Activated CD4-positive, alpha-beta T cell treated with anti-CD3 and anti-CD28 coated beads, Interleukin-2, amount 50 U/mL, for 4 hours (primary cell): ENCODE measurements around the gene NHSL2.
"Not testable (repeated sequence)": the region's sequence is repeated elsewhere in the genome, so short reads cannot be mapped to it uniquely, and the experiment has no call there.

Experiments
- DNase-seq, 2 experiments: peaks; one replicate each; pipeline ENCODE4 v3.0.0-alpha.2; 2020

The NHSL2 gene

DNA sequence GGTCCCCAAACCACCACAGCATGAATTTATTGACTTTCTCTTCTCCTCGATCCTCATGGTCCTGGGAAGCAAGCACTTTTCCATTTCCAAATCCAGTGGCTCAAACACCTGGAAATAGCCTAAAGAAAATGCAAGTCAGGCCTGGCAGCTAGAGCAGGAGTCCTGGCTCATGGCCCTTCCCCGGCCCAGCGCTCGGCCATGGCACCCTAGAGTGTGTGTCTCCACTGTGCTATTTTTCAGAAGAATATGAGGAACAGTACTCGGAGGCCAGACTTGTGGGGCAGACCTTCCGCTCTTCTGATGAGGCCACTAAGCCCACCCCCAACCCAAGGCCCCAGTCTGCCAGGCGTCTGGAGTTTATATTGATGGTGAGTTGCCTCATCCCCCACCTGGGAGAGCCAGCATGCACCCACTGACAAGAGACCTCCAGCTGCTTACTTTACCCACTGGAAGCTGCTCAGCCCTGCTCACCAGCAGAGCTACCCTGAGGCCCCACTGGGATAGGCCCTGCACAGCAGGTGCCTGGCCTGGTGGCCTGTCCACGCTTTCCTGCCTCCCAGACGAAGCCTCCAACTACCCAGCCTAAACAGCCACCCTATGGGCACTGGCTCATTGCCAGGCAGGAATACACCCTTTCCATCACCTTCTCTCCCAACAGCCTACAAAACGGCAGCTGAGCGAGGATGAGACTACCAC, 223.4 kb downstream of the NHSL2 start:
- no peak for DNase-seq

GRCh38 chrX:72137846-72138495, 227.3 kb downstream of the NHSL2 start:
- DNase-seq = no peak

GRCh38 chrX:72139538-72139937, 228.9 kb downstream of the NHSL2 start:
- DNase-seq = no peak

DNA sequence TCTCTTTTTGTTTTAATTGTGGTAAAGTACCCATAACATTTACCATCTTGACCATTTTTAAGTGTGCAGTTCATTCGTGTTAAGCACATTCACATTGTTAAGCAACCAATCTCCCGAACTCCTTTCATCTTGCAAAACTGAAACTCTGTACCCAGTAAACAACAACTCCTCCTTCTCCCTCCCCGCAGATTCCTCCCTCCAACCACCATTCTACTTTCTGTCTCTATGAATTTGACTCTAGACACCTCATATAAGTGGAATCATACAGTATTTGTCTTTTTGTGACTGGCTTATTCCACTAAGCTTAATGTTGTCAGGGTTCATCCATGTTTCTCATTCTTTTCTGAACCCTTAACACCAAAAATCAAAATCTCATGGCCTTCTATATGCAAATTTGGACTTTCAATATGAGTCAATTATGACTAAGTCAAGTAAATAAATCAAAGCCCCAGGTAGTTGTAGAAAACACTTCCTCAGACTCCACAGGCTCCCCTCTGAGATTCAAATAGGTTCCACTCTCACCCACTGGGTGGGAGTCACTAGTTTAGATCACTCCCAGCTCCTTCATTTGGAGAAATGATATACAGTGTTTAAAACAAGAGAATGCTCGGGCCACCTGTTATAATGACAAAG, 230.8 kb downstream of the NHSL2 start:
- no peak for DNase-seq

DNA sequence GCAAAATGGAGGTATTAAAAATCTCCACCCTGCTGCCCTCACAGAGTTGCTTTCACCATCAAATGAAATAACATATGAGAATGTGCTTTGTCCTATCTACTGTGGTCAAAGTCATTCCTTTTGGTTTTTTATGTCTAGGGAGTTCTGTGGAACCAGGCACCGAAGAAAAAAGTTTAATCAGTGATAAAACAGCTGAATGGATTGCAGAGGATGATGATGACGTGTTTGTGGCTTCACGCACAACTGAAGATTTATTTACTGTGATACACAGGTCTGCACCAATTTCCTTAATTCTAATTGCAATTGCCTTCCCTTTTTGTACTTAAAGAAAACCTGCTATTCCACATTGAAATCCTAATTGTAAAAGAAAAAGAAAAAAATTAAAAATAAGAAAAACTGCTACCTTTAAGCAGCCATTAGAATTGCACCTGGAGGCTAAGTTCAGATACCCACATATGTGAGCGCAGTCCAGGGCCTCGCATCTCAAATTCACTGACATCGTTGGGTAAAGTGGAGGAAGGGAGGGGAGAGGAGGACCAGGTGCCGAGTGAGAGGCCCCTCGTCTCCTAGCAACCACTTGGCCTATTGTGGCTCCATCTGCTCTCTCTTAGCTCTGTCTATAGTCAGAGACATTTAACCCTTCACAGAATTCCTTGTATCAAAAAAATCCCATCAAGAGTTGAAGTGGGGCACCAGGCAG, 231.6 kb downstream of the NHSL2 start:
- no peak for DNase-seq

DNA sequence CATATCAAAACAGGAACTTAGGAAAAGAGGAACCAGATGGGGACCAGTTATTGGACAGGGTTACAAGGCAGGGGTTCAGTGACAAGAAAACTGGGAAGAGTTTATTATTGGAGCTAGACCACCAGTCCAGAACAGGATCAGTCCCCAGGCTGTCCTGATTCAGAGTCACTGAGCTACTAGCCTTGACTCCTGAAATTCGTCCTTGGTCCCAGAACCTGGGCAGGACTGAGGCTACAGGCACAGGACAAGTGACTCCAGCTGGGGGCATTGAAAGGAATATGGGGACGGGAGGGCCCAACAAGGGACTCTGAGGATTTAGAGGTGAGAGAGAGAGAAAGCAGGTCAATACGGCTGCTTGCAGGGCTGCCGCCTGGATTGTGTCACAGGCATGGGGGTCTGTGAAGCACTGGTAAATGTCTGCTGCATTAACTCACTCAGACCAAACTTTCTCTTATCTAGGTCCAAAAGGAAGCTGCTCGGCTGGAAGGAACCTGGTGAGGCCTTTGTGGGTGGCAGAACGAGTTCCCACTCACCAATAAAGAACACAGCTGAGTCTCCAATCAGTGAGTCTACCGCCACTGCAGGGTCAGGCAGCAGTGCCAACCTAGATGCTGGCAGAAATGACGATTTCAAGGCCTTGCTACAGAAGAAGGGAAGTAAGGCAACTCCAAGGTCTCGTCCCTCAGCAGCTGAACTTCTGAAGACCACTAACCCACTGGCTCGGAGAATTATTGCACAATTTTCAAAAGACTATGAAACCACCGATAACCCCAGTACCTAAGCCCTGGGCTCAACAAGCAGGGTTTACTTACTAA, 232.4 kb downstream of the NHSL2 start:
- no peak for DNase-seq

DNA sequence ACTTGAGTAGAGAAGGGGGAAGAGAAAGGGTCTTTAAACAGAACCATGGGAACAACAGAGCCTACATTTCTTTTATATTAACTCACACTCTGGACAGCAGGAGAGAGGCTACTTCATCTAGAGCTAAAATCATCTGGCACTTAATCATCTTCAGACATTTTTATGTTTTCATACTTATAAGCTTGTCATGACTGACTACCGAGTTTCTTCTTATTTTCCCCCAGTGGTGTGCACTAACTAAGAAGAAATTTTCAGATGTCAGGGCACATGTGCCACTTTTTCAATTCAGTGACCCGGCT, 232.9 kb downstream of the NHSL2 start:
- DNase-seq = no peak

DNA sequence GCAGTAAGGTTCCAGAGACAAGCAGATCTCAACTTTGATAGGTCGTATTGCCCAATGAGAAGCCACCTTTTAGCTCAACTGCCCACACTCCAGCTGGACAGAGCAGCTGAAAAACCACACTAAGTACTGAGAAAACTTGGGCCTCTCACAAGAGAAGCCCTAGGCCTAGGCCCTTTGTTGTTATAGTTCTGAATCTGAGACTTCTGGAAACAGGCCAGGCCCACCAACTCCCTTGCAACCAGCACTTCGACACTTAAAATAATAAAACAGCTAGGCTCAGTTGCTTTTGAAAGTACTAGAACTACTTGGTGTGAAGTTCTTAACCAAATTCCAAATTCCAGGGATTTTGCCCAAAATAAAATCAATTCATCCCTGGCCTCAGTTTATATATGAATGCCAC, 234.5 kb downstream of the NHSL2 start:
- no peak for DNase-seq

GRCh38 chrX:72146527-72146926, 235.9 kb downstream of the NHSL2 start:
- DNase-seq = no peak

GRCh38 chrX:72158773-72159172, 248.1 kb downstream of the NHSL2 start:
- no peak for DNase-seq

- DNase-seq = no peak
Measured at GRCh38 chrX:72159769-72160168, 249.1 kb downstream of the NHSL2 start.

GRCh38 chrX:72165551-72165950, 254.9 kb downstream of the NHSL2 start:
- DNase-seq = no peak

DNA sequence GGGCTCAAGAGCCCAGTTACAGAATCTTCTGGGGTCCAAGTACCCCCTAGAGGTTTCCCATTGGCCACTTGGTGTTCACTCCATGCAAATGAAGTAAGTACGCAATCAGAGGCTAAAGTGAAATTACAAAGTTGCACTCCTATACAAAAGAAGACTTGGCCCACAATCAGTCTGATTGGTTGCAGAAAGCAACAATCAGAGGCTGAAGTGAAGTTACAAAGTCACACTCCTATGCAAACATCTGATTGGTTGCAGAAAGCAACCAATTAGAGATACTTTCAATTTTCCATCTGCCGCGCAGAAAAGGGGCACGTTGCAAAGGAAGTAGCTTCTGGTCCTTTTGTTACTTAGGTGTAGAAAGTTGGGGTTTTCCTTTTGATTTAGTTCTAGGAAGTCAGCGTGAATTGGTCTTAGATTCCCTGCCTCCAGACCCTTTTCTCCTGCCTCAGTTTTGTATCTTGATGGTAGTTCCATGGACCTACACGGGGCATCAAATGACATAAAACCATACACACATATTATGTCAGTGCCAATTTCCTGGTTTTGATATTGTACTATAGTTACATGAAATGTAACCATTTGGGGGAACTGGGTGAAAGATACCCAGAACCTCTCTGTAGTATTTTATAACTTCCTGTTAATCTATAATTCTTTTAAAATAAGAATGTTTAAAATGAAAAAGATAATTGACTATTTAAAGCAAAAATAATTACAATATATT, 258.5 kb downstream of the NHSL2 start:
- DNase-seq = peak; percentile 12 to 14

- DNase-seq = not testable (repeated sequence)
Measured at GRCh38 chrX:72176289-72176688, 265.6 kb downstream of the NHSL2 start.

DNA sequence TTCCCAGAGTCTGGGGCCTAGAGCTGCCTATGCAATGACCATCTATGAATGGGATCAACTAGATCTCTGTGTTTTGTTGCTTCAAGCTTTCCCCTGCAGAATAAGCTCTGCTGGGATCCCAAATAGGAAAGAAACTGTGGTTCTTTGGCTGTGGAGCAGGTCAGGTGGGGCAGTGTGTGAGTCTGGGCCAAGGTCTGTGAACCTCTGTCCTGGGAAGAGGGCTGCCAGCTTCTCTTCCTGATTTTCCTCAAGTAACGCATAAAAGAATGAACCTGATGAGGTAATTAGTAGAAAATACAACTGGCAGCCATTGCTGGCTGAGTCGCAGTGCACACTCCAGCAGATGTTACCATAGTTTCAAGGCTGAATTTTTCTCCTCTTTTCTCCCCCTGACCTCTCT, 266.3 kb downstream of the NHSL2 start:
- no peak for DNase-seq

DNA sequence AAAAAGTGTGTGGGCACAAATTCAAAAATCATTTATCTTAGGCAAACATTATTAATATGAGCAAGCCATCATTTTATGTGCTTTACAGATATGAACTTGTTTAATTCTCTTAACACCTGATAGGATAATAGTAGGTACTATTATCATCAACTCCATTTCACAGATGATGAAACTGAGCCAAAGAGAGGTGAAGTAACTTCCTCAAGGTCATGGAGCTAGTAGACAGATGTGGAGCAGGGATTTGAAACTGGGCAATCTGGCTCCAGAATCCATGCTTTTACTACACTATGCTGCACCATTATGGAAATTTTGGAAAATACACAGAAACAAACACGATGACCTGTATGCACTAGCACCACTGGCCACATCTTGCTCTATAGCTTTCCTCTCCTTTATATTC, 269.9 kb downstream of the NHSL2 start:
- no peak for DNase-seq

- peak; percentile 74 to 80 for DNase-seq
Measured at GRCh38 chrX:72181178-72182125, 270.8 kb downstream of the NHSL2 start, which contains the start of gene PIN4. PIN4 (plus strand) TSS chrX:72181757; CDS start chrX:72181786, 29 bp downstream.

GRCh38 chrX:72182924-72183323, 272.3 kb downstream of the NHSL2 start:
- no peak for DNase-seq

DNA sequence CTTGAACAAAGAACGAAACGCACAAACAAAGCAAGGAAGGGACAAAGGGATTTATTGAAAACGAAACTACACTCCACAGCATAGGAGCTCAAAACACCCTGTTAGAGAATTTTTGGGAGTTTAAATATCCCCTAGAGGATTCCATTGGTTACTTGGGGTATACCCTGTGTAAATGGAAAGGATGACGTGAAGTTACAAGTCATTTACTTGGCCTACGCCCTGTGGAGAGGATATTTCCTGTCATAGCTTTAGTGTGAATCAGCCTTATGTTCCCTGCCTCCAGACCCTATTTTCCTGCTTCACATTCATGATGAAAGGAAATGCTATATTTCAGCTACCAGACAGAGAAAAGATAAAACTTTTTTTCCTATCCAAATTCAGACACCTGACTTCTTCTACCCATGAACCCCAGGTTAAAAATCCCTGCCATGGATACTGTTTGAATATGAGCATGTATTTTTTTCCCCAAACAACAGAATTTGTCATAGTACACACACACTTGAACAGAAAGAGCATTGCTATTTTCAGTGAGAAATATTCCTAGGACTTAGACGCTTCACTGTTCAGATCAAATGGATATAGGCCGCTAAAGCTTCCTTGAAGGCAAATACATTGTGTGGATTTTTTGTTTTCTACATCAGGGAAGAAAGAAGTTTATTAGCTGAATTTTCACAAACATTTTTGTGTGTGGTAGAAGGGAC, 291.3 kb downstream of the NHSL2 start:
- no peak for DNase-seq
